GM21717 (cell line): ENCODE results near the gene LMCD1.

Source experiments
- ATAC-seq: cut with Tn5 transposase; IDR thresholded peaks from one replicate; pipeline ENCODE4 v1.9.1; 2021; ENCODE audit warnings: mild to moderate bottlenecking, moderate library complexity; ENCODE audit not compliant: unreplicated experiment

The LMCD1 gene

GRCh38 chr3:8530581-8530980, 29.0 kb downstream of the LMCD1 start:
- ATAC-seq: no peak

- ATAC-seq: no peak
Observed at GRCh38 chr3:8532251-8532871, 30.7 kb downstream of the LMCD1 start.

DNA sequence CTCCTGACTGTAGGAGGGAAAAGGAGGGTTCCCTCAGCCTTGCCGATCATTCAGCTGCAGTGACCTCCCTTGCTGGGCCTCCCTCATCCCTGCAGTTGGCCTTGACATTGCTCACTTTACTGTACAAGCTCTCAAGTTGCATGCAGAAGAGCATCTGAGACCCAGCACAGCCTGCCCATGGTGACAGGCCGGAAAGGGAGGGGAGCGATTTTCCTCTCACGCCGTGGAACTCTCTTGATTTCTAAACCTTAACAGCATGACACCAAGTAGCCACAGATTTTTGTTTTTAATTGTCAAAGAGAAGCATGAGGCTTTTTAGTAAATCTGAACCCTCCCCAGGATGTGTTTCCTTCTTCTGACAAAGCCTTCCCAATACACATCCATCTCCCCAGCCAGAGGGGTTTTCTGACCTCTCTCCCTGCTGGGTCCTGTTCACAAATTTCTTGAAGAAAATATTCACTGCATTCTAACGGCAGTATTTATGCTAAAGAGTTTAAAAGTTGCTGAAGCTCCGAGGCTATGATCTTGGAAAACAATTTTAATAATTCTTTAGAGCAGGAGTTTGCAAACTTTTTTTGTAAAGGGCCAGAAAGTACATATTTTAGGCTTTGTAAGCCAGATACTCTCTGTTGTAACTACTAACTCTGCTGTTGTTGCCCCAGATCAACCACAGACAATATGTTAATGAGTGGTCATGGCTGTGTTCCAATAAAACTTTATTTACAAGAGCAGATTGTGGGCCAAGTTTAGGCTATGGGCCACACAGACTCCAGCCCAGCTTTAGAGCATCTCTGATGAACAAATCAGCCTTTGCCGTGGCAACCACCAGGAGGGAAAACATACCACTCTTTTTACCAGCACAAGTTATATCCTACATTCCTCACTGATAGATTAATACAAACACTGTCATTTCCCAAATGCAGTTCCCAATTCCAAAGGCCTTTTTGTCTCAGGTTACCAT, 34.8 kb downstream of the LMCD1 start:
- ATAC-seq: no peak

GRCh38 chr3:8537440-8537839, 35.8 kb downstream of the LMCD1 start:
- ATAC-seq: no peak

- no peak for ATAC-seq
Observed at GRCh38 chr3:8538223-8538622, 36.6 kb downstream of the LMCD1 start.

DNA sequence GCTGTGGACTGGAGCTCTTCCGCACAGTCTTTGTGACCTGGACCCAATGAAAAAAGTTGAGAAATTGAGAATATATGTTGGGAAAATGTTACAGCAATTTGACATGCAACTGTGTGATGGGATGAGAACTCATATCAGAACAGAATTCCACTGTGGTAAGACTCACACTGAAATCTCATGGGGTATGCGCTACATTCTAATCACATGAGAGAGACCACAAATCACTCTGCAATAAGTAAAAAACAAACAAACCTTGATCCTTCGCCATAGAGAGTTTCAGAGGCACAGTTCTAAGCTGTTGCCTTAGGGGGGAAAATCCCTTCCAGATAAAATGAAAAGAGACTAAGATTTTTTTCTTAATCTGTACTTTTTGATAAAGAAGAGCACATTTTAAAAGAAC, 37.3 kb downstream of the LMCD1 start:
- no peak for ATAC-seq

GRCh38 chr3:8539419-8539818, 37.8 kb downstream of the LMCD1 start:
- no peak for ATAC-seq

- no peak for ATAC-seq
Observed at GRCh38 chr3:8540456-8540855, 38.8 kb downstream of the LMCD1 start.

- ATAC-seq: no peak
Observed at GRCh38 chr3:8541486-8541885, 39.9 kb downstream of the LMCD1 start.

GRCh38 chr3:8542190-8543135, 40.8 kb downstream of the LMCD1 start:
- no peak for ATAC-seq

DNA sequence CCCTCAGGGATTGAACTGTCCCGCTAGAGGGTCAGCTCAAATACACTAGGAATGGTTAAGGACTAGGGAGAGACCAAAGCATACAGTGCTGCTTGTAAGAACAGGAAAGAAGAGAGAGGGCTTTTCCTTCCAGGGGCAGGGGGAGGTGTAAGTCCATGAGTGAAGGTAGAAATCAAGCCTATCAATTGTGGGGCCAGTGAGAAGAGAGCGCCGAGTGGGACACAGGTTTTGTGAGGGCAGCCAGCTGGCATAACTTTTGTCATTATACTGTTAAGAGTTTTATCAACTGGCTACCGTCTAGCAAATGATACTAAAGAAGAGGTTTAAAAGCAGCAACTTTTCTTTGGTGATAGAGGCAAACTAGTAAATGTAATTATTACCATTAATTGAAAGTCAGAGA, 45.0 kb downstream of the LMCD1 start:
- no peak for ATAC-seq

DNA sequence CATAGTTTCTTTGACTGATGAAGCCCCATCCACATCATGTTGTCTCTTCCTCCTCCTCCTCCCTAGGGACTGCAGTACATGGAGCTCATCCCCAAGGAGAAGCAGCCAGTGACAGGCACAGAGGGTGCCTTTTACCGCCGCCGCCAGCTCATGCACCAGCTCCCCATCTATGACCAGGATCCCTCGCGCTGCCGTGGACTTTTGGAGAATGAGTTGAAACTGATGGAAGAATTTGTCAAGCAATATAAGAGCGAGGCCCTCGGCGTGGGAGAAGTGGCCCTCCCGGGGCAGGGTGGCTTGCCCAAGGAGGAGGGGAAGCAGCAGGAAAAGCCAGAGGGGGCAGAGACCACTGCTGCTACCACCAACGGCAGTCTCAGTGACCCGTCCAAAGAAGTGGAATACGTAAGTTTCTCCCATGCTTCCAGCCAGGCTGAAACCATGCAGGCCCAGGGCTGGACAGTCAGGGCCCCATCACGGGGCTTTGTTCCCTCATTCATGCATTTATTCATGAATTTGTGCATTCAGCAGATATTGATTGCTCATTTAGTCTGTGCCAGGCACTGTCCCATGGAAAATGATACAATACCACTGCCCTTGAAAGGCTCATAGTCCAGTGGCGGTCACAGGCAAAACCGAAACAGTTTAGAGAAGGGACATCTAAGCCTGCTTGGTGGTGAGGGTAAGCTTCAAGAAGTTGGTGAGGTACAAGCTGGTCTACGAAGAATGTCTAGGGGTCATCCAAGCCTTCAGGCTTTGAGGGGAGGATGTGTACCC, 47.1 kb downstream of the LMCD1 start:
- ATAC-seq: no peak

DNA sequence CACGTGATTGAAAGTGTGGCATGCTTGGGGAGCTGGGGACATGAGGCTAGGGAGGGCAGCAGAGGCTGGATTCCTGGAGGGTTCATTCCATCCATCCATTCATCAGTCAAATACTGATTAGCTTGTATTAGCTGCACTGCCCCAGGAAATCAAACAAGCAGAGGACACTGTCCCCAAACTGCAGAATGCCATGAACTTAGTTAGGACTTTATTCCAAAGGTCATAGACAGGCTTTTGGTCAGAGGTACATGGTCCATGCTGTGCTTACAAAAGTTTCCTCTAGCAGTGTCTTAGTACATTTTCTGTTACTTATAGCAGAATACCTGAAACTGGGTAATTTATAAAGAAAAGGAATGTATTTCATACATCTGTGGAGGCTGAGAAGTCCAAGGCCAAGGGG, 47.7 kb downstream of the LMCD1 start:
- no peak for ATAC-seq

DNA sequence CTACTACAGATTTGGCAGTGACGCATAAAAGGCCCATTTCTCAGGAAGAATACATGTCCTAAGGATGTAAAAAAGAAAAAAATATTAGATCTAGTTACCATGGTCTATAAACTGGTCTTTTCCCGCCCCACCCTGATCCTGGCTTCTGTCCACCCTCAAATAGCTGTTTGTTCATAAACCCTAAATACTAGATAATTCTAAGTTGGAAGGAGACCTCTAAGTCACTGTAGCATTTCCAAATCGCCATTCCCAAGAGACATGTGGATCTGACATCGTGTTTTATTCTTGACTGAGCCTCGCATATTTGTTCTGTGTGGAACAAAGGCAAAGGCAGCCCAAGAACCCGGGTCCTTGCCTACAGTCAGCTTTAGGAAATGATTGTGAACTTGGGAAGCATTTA, 49.0 kb downstream of the LMCD1 start:
- ATAC-seq: no peak

GRCh38 chr3:8552223-8552762, 50.7 kb downstream of the LMCD1 start:
- no peak for ATAC-seq

- no peak for ATAC-seq
Observed at GRCh38 chr3:8553405-8553804, 51.8 kb downstream of the LMCD1 start.

- no peak for ATAC-seq
Observed at GRCh38 chr3:8554696-8555095, 53.1 kb downstream of the LMCD1 start.

DNA sequence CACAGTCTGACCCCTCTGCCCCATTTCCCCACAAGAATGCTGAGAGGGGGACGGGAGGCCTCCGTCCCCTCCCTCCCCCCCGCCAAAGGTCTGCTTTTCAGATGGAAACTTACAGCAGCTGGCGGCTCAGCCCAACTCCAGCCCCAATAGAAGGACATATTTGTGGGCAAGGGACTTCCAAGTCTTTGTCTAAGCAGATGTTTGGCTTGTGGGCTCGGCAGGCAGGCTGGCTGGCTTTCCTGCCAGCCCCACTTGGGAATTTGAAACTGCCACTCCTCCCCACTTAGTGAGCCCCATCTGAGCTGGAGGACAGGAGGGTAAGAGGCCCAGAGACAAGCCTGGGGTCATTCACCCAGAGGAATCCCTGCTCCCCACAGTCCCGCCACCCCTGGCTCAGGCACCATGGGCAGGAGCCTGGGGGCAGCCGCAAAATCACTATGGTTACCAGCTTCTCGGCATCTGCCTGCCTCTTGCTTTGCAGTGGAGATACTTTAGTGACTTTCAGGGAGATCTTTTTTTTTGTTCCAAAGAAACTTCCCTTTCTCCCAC, 53.6 kb downstream of the LMCD1 start:
- no peak for ATAC-seq

GRCh38 chr3:8555725-8556472, 54.3 kb downstream of the LMCD1 start:
- no peak for ATAC-seq
